Epidermal melanocyte (primary cell): Measurements from ENCODE around the gene NINJ2.
"Not testable (repeated sequence)": the region's sequence is repeated elsewhere in the genome, so short reads cannot be mapped to it uniquely, and the experiment has no call there.

ENCODE experiments used
- DNase-seq: peaks from one replicate; pipeline ENCODE4 v3.0.0; 2011; ENCODE audit warnings: low spot score; ENCODE audit not compliant: insufficient read length

NINJ2 gene, protein sequence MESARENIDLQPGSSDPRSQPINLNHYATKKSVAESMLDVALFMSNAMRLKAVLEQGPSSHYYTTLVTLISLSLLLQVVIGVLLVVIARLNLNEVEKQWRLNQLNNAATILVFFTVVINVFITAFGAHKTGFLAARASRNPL

DNA sequence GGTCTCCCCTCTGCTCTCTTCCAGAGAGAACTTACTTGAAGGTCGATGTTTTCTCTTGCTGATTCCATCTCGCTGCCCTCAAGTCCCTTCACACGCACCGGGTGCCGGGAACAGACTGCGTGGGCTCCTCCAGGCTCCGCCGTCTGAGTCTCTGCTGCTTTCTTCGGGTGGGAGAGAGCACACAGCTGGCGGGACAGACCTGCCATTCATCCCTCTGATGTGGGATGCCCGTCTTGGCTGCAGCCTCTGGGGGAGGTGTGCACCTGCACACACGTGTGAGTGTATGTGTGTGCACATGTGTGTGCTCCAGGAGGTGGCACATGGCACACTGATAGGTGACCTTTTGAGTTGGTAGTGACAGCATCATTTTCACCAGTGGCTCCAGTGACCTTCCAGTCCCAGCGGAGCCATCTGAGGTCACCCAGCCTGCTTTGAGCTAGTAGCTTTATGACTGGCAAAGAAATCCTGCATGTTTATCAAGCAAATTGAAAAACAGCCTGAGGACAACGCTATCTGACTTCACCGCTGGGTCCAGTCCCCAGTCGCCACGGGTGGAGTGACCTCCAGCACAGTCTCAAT is at the start of gene NINJ2:
TSS of gene NINJ2 (minus strand) at position 153 of the 579 bp plus-strand sequence. CDS start at position 68, 85 bp downstream.
- no peak for DNase-seq

DNA sequence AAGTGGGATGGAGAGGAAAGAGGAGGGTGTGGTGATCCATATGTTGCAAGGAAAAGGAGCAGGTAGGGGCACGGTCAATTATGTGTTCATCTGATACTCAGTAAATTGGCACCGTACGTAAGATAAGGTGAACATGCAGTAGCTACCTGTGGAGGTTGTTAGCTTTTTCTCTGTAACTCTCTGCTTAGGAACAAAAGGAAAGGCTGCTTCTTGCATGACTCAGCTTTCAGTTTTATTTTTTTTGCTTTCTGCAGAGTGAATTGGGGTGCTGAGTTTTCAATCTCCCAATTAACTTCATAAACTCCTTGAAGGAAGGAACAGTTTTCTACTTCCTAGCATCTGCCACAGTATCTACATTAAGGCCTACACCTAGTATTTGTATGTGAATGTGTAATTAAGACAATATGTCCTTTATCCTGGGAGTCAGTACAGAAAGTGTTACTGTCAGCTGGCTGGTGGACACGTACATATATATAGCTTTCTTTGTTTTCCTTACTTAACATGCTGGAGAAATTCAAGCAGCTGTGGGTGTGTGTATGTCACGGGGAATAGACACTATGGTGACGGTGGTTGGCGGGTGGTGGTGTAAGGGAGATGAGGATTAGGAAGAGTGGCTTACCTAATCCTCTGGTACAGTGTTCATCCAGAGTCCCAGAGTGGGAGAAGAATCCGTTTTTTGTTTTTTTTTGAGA is 49.1 kb upstream of the NINJ2 start:
- peak; percentile 45 for DNase-seq

DNA sequence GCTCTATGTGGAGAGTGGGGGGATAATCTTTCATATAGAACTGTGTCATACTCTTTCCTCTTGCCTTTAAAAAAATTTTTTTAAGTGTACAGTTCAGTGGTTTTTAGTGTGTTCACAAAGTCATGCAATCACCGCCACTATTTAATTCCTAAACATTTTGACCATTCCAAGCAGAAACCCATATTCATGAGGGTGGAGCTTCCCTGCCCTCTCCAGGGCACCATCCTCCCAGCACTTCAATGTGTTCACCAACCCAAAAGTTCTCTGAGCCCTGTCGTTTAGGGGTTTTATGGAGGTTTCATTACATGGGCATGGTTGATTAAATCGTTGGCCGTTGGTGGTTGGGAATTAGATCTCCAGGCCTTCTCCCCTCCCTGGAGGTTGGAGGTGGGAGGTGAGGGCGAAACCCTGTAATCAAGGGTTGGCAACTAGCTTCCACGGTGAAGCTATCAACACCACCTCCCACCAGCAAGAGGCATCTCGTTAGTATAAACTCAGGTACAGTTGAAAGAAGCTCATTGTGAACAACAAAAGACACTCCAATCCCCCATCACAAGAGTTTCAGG is 46.3 kb upstream of the NINJ2 start:
- no peak for DNase-seq

DNA sequence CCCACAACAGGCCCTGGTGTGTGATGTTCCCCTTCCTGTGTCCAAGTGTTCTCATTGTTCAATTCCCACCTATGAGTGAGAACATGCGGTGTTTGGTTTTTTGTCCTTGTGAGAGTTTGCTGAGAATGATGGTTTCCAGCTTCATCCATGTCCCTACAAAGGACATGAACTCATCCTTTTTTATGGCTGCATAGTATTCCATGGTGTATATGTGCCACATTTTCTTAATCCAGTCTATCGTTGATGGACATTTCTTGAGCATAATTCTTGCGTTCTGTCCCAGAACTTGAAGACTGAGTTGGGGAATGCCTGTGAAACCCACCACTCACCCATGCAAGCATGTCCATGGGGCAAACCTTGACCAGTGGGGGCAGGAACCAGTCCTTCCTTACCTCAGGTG is 44.8 kb upstream of the NINJ2 start:
- DNase-seq: not testable (repeated sequence)

DNA sequence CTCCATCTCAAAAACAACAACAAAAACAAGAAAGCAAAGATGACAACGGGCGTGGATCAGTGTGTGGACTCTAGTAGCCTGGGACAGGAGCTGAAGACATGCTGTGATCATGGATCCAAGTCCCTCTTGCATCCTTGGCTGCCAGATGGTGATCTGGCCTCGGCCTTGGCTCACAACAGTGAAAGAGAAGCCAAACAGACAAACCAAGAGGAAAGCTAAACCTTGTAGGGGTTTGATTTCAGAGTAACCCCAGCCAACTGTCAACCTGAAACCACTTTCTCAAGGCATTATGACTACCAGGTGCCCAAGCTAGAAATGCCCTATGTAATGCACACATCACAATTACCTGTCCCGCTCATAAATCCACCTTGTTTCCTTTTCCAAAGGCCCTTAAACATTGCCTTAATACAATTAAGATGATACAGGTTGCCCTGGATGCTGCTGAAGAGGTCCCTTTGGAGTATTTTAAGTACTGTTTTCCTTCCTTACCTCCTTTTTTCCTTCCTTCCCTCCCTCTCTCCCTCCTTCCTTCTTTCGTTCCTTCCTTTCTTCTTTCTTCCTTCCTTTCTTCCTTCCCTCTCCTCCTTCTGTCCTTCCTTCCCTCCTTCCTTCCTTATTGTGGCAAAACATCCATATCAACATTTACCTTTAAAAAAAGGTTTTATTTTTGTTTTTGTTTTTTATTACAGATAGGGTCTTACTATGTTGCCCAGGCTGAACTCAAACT is 41.4 kb upstream of the NINJ2 start:
- DNase-seq: no peak

DNA sequence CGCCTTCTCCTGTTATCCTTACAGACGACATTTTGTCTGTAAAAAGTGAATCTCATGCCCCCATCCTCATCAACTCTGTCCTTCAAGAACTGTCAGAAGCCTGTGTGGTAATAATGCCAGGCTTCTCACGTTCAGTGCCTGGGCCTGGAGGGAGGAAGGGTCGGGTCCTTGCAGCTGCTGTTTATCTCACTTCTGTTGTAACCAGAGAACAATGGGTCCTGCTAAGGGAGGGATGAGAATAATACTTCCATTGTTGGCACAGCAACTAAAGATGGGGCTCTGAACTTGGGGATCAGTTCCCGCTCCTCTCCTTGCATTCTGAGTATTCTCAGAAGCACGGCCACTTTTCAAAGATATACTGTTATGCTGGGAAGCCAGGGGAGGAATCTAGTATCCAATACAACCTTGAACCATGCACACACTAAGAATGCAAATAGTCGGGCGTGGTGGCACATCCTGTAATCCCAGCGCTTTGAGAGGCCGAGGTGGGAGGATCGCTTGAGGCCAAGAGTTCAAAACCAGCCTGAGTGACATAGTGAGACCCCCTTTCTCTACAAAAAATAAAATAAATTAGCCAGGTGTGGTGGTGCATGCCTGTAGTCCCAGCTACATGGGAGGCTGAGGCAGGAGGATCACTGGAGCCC is 38.8 kb upstream of the NINJ2 start:
- DNase-seq: no peak

DNA sequence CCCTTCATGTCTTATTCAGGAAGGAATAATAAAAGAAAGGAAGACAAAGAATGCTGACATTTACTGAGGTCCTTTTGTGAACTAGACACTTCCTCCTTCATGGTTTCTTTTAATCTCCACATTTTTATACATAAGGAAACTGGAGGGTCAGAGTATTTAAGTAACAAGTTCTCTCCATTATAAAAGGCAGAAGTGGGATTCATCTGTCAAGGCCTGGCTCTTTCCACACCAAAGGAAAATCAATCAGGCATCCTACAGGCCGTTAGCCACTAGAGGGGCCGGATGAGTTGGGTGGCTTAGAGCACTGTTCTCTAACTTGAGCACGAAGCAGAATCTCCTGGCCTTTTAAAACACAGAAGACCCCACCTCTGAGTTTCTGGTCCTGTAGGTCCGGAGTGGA is 36.8 kb upstream of the NINJ2 start:
- DNase-seq: no peak

DNA sequence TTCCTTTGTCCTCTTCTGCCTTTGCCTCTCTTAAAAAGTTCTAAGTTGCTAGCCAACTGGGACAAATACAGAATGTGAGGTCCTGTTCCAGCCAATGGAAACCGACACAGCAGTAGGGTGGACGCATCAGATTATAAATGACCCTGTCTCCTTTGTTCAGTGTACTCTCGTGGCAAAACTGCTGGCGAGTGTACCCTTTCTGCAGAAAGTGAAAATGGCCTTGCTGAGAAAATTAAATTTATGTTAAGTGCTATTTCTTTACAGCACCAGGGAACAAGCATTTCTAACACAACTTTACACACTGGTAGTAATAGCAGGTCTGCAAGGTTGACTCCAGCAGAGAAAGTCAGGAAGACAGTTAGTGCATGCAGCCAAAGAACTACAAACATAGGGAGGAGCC is 35.0 kb upstream of the NINJ2 start:
- DNase-seq: not testable (repeated sequence)

DNA sequence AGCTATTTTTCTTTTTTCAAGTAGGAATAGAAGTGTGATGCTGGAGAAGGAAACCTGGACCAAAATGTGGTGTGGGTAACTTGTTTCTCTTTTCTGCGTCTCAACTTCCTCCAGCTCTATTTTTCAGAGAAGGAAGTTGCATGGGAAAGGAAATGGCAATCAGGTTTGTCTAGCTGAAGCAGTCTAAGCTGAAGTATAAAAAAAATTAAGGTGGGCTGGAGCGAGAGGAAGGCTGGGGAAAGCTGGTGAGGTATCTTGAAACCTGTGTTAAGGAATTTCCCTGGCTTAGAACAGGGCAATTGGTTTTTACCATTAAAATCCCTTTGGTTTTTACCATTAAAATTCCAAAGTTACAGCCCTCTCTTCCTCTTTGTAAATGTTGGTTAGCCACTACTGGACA is 34.2 kb upstream of the NINJ2 start:
- DNase-seq: no peak

DNA sequence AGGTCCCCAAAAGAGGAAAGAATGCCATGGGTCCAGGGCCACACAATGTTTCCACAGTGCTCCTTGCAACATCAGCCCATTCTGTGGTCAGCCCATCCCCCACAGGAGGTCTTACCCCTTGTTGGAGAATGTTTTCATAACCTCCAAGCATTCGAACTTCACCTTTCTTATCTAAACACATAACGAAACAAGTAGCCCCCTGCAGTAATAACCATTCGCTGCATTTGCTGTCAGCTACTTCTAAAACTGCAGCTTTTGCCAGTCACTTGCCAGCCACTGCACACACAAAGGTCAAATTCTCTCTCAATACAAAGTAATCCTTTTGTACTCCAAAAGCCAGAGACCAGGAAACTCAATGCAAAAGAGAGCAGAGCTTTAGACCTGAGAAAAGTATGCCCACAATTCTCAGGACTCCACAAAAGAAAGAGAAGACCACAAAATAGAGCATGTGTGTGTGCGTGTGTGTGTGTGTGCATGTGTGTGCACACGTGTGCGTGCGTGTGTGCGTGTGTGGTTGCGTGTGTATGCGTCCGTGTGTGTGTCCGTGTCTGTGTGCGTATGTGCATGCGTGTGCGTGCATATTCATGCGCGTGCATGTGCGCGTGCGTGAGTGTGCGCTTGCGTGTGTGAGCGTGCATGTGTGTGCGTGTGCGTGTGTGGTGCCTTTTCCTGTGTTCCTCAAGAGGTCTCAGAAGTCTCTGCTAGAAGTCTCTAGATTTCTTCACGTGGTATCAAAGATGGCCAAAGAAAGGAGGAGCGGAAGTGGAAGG is 31.7 kb upstream of the NINJ2 start:
- DNase-seq: no peak

DNA sequence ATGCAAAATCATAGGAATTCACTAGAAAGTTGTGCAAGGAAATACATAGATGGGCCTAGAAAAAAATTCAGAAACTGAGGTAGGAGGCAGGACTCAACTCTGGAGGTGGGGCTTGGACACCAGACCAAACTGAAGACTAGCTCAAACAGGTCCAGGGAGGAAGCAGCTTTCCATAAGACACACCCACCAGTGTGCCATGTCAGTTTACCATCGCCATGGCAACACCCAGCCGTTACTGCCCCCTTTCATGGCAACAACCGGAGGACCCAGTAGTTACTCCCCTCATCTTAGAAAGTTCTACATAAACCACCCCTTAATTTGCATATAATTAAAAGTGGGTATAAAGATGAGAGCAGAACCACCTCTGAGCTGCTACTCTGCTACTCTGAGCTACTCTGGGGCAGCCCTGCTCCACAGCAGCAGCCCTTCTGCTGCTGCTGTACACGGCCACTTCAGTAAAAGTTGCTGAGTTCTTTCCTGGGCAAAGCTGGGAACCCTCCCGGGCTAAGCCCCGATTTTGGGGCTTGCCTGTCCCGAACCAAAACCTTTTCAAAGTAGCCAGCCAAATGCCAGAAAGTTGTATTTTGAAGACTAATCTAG is 30.8 kb upstream of the NINJ2 start:
- no peak for DNase-seq

DNA sequence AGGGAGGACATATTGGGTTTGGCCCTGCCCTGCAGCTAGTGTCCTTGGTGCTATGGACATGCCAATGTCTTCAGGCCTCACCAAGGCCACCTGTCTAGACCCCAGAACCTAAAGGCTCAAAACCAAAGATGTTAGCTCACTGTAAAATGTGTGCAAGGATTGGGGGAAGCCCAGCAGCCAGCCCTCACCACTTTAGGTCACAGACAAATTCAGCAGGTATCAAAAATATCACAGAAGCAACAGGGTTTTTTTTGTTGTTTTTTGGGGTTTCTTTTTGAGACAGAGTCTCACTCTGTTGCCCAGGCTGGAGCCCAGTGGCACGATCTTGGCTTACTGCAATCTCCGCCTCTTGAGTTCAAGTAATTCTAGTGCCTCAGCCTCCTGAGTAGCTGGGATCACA is 29.0 kb upstream of the NINJ2 start:
- no peak for DNase-seq

DNA sequence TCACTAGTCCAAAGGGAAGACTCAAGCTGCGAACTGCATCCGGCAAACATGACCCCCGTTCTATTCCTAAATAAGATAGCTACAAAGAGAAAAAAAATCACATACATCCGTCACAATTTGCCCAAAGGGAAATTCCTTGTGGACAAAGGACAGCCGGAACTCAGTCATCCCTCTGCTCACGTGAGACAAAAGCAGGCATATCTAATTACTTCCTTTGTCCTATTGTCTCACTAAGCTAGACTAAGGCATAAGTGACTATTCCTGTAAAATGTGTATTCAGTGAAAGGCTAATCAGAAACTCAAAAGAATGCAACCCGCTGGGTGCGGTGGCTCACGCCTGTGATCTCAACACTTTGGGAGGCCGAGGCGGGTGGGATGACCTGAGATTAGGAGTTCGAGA is 27.2 kb upstream of the NINJ2 start:
- DNase-seq: no peak

DNA sequence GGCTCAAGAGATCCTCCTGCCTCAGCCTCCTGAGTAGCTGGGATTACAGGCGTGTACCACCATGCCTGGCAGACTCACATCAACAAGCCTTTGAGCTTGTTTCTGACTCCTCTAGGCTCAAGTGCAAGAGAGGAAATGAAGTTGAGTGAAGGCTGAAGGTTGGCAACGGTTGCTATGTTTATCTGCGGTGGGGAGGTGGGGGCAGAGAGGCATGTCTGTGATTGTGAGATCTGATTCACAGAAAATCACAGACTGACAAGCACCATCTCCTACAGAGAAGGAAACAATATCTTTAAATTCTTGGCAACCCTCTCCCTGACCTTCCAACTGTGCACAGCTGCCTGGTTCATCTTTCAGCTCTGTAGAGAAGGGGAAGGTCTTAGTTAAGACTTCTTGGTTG is 22.1 kb upstream of the NINJ2 start:
- no peak for DNase-seq

DNA sequence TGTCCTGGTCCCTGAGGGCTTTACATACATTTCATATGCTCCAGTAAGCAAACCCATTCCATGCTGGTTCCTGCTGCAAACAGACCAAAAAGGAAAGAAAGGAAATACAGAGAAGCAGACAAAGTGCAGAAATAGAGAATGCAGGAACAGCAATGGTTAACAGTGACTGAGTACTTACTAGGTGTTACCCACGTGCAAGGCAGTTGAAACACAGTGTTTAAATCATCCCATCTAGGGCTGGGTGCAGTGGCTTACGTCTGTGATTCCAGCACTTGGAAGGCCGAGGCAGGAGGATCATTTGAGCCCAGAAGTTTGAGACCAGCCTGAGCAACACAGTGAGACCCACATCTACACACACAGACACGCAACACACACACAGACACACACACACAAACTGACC is 21.2 kb upstream of the NINJ2 start:
- DNase-seq: no peak

DNA sequence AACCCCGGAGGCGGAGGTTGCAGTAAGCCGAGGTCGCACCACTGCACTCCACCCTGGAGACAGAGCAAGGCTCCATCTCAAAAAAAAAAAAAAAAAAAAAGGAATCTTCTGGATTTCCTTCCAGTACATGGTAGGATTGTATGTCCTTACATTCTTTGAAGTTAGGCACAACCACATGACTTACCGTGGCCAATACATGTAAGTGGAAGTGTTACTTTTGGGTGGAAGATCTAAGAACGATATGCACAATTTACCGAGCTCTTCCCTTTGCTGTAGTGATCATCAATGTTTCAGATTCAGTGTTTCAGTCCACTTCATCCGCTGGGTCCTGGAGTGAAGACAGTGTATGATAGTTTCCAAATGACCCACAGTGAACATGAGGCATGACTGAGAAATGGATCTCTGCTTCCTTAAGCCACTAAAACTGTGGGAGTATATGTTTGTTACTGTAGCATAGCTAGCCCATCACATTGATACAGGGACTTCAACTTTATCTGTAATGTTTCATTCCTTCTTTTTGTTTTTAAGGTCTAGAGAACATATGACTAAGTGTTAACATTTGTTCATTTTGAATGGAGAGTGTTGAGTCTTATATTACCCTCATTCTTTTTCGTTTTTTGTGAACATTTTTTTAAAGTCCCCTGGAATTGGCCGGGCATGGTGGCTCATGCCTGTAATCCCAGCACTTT is 18.5 kb upstream of the NINJ2 start:
- DNase-seq: no peak

DNA sequence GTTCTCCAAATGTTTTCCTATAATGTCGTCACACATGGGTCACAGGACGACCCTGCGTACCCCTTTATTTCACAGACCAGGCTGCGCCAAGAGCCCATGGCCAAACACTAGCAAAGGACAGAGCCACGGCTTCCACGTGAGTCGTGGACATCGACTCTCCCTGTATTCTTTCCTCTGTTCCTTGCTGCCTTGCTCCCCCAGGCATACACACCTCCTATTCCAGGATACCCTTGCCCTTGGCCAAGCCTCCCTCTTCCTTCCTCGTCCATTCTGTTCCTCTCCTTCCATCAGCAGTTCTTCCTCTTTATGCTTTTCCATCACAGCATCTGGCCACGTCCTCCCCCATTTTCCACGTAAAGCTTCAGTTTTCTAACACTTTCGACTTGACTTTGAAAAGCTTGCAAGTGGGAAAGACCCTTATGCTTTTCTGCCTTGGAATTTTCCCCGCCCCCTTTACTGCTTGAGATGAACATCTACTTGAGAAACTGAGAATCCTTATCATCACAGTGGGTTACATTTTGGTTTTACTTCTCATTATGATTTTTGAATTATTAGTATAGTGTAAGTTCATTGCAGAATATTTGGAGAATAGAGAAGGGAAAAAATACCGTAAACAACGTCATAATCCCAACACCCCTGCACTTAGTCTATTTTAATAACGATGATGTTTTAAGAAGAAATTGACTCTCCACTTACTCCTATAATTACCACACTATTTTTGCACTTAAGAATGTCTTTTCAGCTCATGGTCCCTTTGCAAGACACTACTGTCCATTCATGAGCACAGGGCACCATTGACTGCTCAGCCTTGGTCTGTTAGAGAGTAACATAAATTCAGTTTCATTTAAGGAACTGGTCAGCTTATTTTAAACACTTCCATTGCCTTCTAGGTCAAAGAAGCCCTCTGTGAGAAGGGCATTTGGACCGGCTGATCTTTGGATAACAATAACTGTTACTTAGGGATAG is 15.8 kb upstream of the NINJ2 start:
- no peak for DNase-seq

DNA sequence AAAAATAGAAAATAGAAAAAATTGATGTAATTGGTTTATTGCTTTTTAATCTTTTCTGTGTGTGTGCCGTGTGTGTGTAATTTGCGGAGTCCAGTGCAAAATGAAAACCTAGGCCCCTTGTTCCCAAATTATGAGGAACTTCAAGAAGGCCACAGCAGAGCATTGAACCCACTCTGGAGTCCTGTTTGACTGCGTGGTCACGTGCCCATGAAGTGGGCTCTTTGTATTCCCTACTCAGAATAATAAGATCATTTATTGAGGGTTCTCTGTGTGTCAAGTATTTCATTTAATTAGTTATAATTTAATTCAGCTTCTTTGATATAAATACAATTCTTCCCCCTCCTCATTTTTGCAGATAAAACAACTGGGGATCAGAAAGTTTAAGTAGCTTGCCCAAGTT is 12.3 kb upstream of the NINJ2 start:
- DNase-seq: no peak
